HG03108 (cell line): Measurements from ENCODE around the gene NUMB.
"Not testable (repeated sequence)": the region's sequence is repeated elsewhere in the genome, so short reads cannot be mapped to it uniquely, and the experiment has no call there.

Source experiments
- ATAC-seq: cut with Tn5 transposase; IDR thresholded peaks from one replicate; pipeline ENCODE4 v1.9.1; 2021; ENCODE audit warnings: moderate library complexity; ENCODE audit not compliant: unreplicated experiment

Gene NUMB

DNA sequence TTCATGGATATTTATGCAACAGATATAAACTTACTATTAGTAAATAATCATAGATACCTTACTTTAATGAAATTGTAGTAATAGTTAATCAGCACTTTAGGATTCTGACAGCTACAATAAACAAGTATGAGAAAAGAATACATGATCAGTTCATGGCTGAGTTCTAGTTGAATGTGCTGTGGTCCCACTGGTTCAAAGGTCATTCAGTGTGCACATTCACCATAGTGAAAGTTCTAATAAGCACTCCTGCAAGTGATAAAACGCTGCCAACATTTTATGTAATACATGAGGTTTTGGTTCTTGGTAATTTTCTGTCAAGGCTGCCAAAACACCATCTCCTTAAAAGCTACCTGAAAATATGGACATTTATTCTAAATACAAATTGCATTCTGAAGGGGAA is 92.6 kb downstream of the NUMB start:
- no peak for ATAC-seq

DNA sequence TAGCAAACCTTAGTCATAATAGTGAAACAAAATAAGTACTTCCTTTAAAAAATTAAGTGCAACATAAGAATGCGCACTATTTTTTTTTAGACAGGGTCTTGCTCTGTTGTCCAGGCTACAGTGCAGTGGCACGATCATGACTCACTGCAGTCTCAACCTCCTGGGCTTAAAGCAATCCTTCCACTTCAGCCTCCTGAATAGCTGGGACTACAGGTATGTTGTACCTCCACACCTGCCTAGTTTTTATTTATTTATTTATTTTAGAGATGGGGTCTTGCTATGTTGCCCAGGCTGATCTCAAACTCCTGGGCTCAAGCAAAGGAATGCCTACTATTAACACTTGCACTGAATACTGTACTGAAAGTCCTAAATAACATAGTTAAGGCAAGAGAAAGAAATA is 93.8 kb downstream of the NUMB start:
- ATAC-seq, result no peak

GRCh38 chr14:73359445-73359844 is 98.9 kb downstream of the NUMB start:
- ATAC-seq, result no peak

- ATAC-seq, result no peak
Observed at GRCh38 chr14:73358187-73358586, 100.2 kb downstream of the NUMB start.

GRCh38 chr14:73349091-73349490 is 109.3 kb downstream of the NUMB start:
- ATAC-seq, result not testable (repeated sequence)

GRCh38 chr14:73344319-73344718 is 114.0 kb downstream of the NUMB start:
- ATAC-seq, result no peak

GRCh38 chr14:73342670-73343069 is 115.7 kb downstream of the NUMB start:
- no peak for ATAC-seq

DNA sequence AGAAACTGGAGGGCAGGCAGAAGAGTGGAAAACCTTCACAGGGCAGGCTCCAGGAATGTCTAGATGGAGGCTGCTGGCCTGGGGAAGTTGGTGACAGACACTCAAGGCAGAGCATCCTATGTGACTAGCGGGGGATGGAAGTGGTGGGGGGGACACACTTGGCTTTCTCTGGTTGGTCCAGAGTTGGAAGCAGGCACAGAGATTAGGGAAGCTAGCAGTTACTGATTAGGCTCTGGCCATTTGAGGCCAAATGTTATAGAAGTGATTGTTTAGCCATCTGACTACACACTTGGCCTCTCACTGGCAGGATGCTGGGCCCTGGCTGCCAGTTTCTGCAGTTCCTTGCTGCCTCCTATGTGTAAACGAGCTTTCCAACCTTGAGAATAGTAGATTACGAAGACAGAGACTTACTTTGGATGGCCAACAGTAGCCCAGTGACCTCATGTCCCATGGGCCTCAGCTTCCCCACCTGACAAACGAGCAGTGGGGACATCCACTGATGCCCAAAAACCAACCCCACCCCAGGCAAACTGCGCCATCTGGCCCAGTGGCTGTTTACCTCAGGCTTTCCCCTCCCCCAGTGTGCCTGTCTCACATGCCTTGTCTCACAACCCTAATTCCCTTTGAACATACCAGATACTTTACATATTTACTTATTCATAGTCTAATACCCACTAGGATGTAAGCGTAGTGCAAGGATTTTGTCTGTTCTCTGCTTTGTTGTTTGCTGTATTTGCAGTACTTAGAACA is 118.3 kb downstream of the NUMB start:
- ATAC-seq, result no peak

GRCh38 chr14:73339206-73339605 is 119.1 kb downstream of the NUMB start:
- no peak for ATAC-seq

DNA sequence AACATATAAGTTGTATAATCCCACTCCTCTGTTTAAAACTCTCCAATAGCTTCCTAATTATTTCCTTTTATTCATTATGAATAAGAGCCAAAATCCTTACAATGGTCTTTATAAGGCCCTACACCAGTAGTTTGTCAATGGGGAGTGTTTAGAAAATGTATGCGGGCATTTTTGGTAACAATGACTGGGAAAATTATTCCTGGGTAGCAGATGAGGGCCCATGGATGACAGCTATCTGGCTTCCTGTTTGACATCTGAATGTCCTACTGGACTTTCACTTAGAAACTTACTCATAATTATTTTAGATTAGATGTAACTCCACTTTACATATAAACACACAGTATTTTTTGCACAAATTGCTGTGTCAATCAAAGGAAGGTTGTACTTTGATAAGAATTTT is 119.8 kb downstream of the NUMB start:
- no peak for ATAC-seq

DNA sequence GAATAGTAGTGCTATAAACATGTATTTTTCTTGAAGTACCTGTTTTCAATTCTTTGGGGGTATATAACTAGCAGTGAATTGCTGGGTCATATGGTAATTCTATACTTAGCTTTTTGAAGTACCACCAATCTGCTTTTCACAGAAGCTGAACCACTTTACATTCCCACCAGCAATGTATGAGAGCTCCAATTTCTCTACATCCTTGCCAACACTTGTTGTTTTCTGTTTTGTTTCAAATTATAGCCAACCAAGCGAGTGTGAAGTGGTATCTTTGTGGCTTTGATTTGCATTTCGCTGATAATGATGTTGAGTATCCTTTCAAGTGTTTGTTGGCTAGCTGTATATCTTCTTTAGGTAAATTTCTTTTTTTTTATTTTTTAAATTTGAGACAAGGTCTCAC is 125.3 kb downstream of the NUMB start:
- ATAC-seq, result no peak

DNA sequence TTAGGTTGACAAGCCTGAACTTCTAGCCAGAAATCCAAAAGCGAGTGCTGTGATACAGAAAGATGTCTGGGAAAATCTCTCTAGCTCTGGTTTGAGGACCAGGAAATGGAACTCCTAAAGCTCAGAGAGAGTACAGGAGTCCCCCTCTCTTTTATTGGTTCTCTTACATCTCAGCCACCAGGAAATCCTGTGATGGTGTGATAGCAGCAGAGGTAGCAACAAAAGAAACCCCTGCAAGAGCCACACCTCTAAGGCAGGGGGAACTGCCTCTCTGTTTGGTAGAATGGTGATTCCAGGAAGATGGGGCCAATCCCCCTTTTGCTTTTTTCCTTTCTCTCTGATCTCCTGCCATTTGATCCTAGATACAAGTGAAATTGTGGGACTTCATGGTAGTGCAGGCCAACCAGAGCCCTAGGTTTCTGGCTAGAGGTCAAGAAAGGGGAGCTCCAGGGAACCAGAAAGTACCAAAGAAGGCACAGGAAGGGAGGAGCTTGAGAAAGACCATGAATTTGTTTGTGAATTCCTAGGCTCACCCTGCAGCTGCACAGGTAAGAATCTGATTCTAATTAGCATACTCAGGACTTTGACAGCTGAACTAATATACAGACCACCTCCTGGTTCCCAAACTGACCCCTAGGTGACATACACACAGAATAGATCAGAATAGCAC is 132.6 kb downstream of the NUMB start:
- ATAC-seq, result no peak

DNA sequence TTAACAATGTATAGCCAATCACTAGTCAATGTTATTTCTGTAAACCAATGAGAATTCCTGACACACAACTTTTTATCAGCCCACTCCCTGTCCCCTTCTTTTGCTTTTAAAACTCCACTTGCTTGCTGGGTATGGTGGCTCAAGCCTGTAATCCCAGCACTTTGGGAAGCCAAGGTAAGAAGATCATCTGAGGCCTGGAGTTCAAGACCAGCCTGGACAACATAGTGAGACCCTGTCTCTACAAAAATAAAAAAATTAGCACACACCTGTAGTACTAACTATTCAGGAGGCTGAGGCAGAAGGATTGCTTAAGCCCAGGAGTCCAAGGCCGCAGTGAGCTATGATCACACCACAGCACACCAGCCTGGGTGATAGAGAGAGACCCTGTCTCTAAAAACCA is 133.3 kb downstream of the NUMB start:
- no peak for ATAC-seq

GRCh38 chr14:73324533-73324932 is 133.8 kb downstream of the NUMB start:
- no peak for ATAC-seq

DNA sequence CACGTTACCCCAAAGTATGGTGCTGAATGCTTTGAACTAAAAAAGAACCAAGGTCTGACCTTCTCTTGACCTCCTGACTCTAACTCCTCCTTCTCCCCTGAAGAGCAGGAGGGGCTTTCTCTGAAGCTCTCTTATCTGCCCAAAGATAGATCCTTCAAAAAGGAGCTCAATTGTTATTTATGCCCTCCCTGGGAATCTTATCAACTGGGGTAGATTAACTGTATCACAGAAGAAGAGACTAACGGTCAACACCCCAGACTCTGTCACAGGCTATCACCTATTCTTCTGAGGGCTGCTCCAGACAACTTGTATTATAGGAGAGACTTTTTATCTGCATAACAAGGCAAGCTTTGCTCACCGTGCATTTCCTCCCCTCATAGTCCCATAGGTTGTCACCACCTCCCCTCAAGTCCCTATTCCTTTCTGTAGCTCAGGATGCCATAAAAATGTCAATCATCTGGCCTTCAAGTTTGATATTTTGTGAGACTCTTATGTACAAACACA is 134.4 kb downstream of the NUMB start:
- ATAC-seq, result no peak

GRCh38 chr14:73313151-73313550 is 145.2 kb downstream of the NUMB start:
- ATAC-seq, result no peak

DNA sequence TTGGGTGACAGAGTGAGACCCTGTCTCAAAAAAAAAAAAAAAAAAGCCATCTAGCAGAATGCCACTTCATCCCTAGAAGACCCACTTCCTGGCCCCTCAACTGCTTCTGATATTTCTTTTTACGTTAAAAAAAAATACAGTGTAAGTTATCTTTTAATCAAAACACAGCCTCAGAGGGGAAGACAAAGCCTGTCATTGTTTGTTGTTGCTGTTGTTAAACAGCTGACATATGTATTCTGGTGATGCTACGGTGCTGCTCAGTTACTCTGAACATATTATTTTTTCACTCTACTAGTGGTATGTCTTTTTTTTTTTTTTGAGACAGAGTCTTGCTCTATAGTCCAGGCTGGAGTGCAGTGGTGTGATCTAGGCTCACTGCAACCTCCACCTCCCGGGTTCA is 145.7 kb downstream of the NUMB start:
- no peak for ATAC-seq

GRCh38 chr14:73311708-73312030 is 146.7 kb downstream of the NUMB start:
- no peak for ATAC-seq

DNA sequence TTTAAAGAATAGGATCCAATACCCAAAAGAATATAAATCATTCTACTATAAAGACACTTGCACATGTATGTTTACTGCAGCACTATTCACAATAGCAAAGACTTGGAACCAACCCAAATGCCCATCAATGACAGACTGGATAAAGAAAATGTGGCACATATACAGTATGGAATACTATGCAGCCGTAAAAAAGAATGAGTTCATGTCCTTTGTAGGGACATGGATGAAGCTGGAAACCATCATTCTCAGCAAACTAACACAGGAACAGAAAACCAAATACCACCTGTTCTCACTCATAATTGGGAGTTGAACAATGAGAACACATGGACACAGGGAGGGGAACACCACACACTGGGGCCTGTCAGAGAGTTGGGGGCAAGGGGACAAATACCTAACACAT is 149.1 kb downstream of the NUMB start:
- ATAC-seq, result not testable (repeated sequence)

DNA sequence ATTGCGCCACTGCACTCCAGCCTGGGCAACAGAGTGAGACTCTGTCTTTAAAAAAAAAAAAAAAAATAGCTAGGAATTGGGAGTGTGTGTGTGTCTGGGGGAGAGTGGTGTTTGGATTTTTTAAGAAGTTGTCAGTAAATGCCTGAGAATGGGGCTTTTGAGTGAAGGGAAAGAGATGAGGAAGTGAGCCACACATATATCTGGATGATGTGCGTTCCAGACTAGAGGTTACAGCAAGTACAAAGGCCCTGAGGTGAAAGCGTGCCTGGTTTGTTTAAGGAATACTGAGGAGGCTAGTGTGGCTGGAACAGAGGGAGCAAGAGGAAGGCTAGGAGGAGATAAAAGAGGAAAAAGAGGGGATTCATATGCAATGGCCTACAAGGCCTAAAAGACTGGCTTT is 151.1 kb downstream of the NUMB start:
- ATAC-seq, result no peak

GRCh38 chr14:73305499-73305898 is 152.8 kb downstream of the NUMB start:
- ATAC-seq, result no peak

GRCh38 chr14:73295198-73295796 is 163.0 kb downstream of the NUMB start:
- ATAC-seq, result no peak
